Natural killer cell (primary cell): ENCODE measurements around the gene SPATA31C1. TPM values are rescaled to one million over a fixed set of nuclear protein-coding genes. Genes with fewer than 3 reads are reported as not detected.

ENCODE experiments used
- ATAC-seq, 3 donors: fragments of 150-1000 bp in 2 of 3; fragments of 200-7000 bp in 1 of 3; cut with Tn5 transposase; 1 replicate in 1 of 3; 2 replicates in 2 of 3; pipeline ENCODE4 v1.10.0; 2021; ENCODE audit warnings: mild to moderate bottlenecking in 2 of 3, moderate library complexity in 2 of 3
- DNase-seq, 2 donors: peaks; one replicate each; pipeline versions ENCODE4 v3.0.0 to v3.0.0-alpha.2; 2013 to 2021; ENCODE audit warnings: mixed read lengths in 1 of 2
- H3K27ac ChIP-seq: one replicate; pipeline ENCODE4 v1.5.1; 2013; ENCODE audit warnings: mild to moderate bottlenecking, low read length
- H3K27me3 ChIP-seq: one replicate; pipeline ENCODE4 v1.6.1; 2013; ENCODE audit warnings: low read length; ENCODE audit not compliant: control insufficient read depth, insufficient read depth
- H3K36me3 ChIP-seq: one replicate; pipeline ENCODE4 v1.6.1; 2013; ENCODE audit warnings: low read length; ENCODE audit not compliant: control insufficient read depth, insufficient read depth
- H3K4me1 ChIP-seq: one replicate; pipeline ENCODE4 v1.6.1; 2013; ENCODE audit warnings: low read length; ENCODE audit not compliant: control insufficient read depth, insufficient read depth
- H3K4me3 ChIP-seq: one replicate; pipeline ENCODE4 v1.5.1; 2013; ENCODE audit warnings: low read length
- H3K9me3 ChIP-seq: one replicate; pipeline ENCODE4 v1.6.1; 2013; ENCODE audit warnings: low read length; ENCODE audit not compliant: control insufficient read depth, insufficient read depth
- H3K27ac Mint-ChIP-seq, 2 donors: one replicate each; pipeline ENCODE4 v1.8.0; 2022; ENCODE audit warnings: mild to moderate bottlenecking in 2 of 2, mixed read lengths in 2 of 2, moderate library complexity in 1 of 2
- H3K27me3 Mint-ChIP-seq, 2 donors: one replicate each; pipeline ENCODE4 v1.8.0; 2022; ENCODE audit warnings: low read depth in 2 of 2, mixed read lengths in 2 of 2
- H3K36me3 Mint-ChIP-seq: one replicate; pipeline ENCODE4 v1.8.0; 2022; ENCODE audit warnings: mixed read lengths
- H3K4me1 Mint-ChIP-seq, 2 donors: one replicate each; pipeline ENCODE4 v1.8.0; 2022; ENCODE audit warnings: mixed read lengths in 2 of 2
- H3K4me3 Mint-ChIP-seq: one replicate; pipeline ENCODE4 v1.8.0; 2022; ENCODE audit warnings: mild to moderate bottlenecking, moderate library complexity, mixed read lengths
- H3K9me3 Mint-ChIP-seq, 2 donors: one replicate each; pipeline ENCODE4 v1.8.0; 2022; ENCODE audit warnings: mixed read lengths in 2 of 2
- WGBS: methylation state at CpG from one replicate; pipeline ENCODE4 v1.1.7; 2013; ENCODE audit warnings: missing lambda C conversion rate; ENCODE audit not compliant: insufficient coverage; 5-methylcytosine and 5-hydroxymethylcytosine counted together
- intact Hi-C: fragments of 100-400 bp; cut with micrococcal nuclease; formaldehyde crosslinking; loops from one replicate; pipeline ENCODE4 v1.14.2; 2022
- total RNA-seq, 4 donors: library from RNA; stranded (reverse); fragments of 120-200 nt in 1 of 4; gene quantifications; one replicate each; pipeline versions ENCODE4 v1.2.3 to v1.2.4, GENCODE V29; 2013 to 2022
- TF ChIP-seq, protein P1 (sequence below): fragments of 200-600 bp; IDR thresholded peaks from one replicate; pipeline ENCODE4 v1.8.0; 2022; ENCODE audit warnings: antibody characterized with exemption

SPATA31C1 gene
- total RNA-seq, 3 donors from 2014 or later (not counting 1 experiment from before 2014, with no cell fraction given), result not detected

DNA sequence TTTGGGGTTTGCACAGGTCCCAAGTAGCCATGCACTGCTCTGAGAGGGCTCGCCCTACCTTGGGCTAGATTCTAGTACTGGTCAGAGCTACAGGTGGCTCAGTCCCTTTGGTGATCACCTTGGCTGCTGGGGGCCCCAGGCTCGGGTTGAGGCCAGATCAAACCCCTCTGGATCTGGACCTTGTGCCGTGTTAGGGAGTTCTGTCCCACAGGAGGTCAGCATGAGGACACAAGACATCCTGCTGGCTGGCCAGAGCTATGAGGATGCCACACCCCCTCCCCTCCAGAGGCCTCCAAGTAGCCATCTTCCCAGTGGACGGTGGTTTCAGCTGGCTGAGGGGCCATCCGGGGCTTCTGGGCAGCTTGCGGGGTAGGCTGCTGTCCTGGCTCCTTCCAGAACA, 46.0 kb downstream of the SPATA31C1 start:
- Mint-ChIP-seq H3K27ac (no peak overlapping the region), H3K9me3 (no peaks in the 10 kb centered on the region), H3K4me3 (no peak overlapping the region), H3K36me3 (no peaks in the 10 kb centered on the region), H3K27me3 (peaks cover 13 to 27% of the 10 kb centered on the region in 2 donors), H3K4me1 (no peaks in the 10 kb centered on the region)
- Histone ChIP-seq H3K27ac (no peak overlapping the region), H3K9me3 (no peaks in the 10 kb centered on the region), H3K27me3 (no peaks in the 10 kb centered on the region), H3K4me1 (no peaks in the 10 kb centered on the region), H3K4me3 (no peak overlapping the region), H3K36me3 (no peaks in the 10 kb centered on the region)
- intact Hi-C loops, result no loop called here
- 89% methylated on average over 6 of the region's 6 CpGs for WGBS
- TF ChIP-seq, protein P1, sequence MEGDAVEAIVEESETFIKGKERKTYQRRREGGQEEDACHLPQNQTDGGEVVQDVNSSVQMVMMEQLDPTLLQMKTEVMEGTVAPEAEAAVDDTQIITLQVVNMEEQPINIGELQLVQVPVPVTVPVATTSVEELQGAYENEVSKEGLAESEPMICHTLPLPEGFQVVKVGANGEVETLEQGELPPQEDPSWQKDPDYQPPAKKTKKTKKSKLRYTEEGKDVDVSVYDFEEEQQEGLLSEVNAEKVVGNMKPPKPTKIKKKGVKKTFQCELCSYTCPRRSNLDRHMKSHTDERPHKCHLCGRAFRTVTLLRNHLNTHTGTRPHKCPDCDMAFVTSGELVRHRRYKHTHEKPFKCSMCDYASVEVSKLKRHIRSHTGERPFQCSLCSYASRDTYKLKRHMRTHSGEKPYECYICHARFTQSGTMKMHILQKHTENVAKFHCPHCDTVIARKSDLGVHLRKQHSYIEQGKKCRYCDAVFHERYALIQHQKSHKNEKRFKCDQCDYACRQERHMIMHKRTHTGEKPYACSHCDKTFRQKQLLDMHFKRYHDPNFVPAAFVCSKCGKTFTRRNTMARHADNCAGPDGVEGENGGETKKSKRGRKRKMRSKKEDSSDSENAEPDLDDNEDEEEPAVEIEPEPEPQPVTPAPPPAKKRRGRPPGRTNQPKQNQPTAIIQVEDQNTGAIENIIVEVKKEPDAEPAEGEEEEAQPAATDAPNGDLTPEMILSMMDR, result no peak
- no peak for ATAC-seq
- no peak for DNase-seq

DNA sequence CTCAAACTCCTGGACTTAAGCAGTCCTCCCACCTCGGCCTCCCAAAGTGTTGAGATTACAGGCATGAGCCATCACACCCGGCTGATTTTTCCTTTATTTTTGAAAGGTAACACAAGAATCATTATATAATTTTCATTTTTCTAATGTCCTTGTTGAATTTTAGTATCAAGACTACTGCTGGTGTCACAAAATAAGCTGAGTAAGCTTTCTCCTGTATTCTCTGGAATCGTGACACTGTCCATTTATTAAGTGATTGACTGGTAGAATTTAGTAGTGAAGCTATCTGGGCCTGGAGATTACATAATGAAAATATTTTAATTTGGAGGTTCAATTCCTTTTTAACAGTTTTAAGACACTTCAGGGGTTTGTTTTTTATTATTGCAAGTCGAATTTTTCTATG, 47.1 kb downstream of the SPATA31C1 start:
- no peaks in the 10 kb centered on the region for H3K4me1 ChIP-seq
- no peaks in the 10 kb centered on the region for H3K36me3 ChIP-seq
- Mint-ChIP-seq H3K9me3 (no peaks in the 10 kb centered on the region), H3K27ac (no peak overlapping the region), H3K36me3 (no peaks in the 10 kb centered on the region), H3K27me3 (peaks cover 7 to 20% of the 10 kb centered on the region in 2 donors), H3K4me1 (no peaks in the 10 kb centered on the region), H3K4me3 (no peak overlapping the region)
- TF ChIP-seq, protein P1, result no peak
- no peak for DNase-seq
- 54% methylated on average over 3 of the region's 4 CpGs for WGBS
- no peak for ATAC-seq
- intact Hi-C loops, result no loop called here
- H3K4me3 ChIP-seq, result no peak overlapping the region
- no peaks in the 10 kb centered on the region for H3K27me3 ChIP-seq
- no peak overlapping the region for H3K27ac ChIP-seq
- no peaks in the 10 kb centered on the region for H3K9me3 ChIP-seq

DNA sequence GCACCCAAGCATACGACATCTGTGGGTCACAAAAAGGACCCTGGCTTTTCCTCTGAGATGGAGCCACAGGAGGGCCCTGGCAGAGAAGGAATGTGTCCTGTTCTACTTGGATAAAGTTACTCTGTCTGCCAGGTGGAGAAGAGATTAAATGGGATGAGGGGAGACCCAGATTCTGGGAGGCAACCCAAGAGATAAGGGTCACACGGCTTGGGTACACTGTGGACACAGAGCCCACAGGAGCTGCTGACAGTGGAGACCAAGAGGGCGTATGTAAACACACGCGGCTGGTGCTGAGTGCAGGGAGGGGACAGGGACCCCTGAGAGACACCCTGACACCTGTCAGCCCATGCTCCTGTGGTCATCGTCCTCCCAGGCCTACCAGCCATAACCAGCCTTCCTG, 50.4 kb downstream of the SPATA31C1 start:
- Mint-ChIP-seq H3K27me3 (no peaks in the 10 kb centered on the region), H3K4me1 (no peaks in the 10 kb centered on the region), H3K27ac (no peak overlapping the region), H3K36me3 (no peaks in the 10 kb centered on the region), H3K4me3 (no peak overlapping the region), H3K9me3 (no peaks in the 10 kb centered on the region)
- intact Hi-C loops, result no loop called here
- Histone ChIP-seq H3K27ac (no peak overlapping the region), H3K36me3 (no peaks in the 10 kb centered on the region), H3K4me3 (no peak overlapping the region), H3K27me3 (no peaks in the 10 kb centered on the region), H3K4me1 (peaks cover under 1% of the 10 kb centered on the region), H3K9me3 (no peaks in the 10 kb centered on the region)
- TF ChIP-seq, protein P1, result no peak
- ATAC-seq (no peak), DNase-seq (no peak)
- WGBS, result 93% methylated on average over 6 of the region's 6 CpGs

DNA sequence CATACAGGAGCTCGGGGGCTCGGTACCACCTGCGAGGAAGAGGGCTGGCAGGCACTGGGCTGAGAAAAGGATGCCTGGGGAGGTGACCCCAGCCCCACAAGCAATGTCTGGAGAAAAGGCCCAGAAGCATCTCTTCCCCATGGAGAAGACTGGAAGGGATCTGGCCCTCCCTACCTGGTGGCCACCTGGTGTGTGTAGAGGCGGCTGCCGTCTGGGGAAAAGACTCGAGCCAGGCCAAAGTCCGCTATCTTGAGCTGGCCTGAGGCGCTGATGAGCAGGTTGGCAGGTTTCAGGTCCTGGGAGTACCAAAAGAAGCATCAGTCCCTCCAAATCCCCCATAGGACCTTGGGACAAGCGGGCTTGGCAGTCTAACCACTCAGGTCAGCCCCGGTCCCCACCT, 52.8 kb downstream of the SPATA31C1 start:
- H3K27ac Mint-ChIP-seq, result no peak overlapping the region

More for the DNA sequence above, 52.8 kb downstream of the SPATA31C1 start:
- Mint-ChIP-seq H3K36me3 (no peaks in the 10 kb centered on the region), H3K27me3 (no peaks in the 10 kb centered on the region), H3K4me3 (no peak overlapping the region), H3K9me3 (no peaks in the 10 kb centered on the region), H3K4me1 (peaks cover 15 to 17% of the 10 kb centered on the region in 2 donors)
- no peak for ATAC-seq
- Histone ChIP-seq H3K27me3 (no peaks in the 10 kb centered on the region), H3K9me3 (no peaks in the 10 kb centered on the region), H3K36me3 (no peaks in the 10 kb centered on the region), H3K4me1 (peaks cover 20% of the 10 kb centered on the region), H3K4me3 (no peak overlapping the region), H3K27ac (no peak overlapping the region)
- TF ChIP-seq, protein P1, result no peak
- DNase-seq, result no peak
- intact Hi-C loops, result no loop called here
- 94% methylated on average over 10 of the region's 10 CpGs for WGBS
